ENCODE data around the gene FAM180A.
"Not testable (repeated sequence)": the region's sequence is repeated elsewhere in the genome, so short reads cannot be mapped to it uniquely, and the experiment has no call there.

FAM180A gene

DNA sequence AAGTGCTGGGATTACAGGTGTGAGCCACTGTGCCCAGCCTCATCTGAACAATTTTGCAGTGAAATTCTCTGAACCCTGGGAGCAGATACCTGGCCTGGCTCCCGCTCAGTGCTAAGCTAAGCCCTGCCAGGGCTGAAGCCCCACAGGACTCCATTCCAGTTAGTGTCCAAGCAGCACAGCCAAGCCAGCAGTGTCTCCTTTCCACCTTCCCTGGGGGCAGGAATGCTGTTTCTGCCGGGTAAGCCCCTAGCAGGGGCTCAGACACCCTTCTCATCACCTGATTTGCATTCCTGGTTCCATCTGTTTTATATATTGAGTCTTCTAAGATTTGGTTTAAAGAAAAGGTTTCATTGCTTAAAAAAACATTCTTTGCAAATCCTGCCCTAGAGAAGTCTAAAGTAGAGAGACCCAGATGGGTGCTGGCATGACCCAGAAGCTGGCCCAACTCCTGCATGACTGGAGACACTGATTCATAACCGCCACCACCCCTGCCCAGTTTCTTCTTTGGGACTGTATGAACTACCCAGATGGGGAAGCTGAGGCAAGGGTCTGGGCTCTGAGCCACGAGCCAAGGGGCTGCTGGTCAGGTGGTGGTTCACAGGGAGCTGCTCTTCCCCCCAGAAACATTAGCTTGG, 34.7 kb downstream of the FAM180A start:
- DNase-seq (ENCODE audit: low read depth), result no peak

DNA sequence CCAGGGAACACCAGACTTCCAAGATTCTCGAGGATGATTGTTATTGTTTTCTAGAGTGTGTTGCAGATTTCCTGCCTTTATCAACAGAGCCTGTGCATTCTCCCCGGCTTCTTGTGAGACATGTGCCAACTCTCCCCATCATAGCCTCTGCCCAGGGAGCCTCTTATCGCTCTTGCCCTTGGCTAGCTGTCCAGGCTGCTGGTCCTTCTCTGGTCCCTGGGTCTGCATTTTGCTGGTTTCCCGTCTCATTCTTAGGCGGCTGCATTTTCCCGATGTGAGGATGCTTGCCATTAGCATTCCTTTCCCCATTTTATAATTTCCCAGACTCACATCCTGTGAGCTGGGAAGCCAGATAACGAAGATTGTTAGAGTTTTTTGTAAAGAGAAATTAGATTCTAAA, 35.8 kb downstream of the FAM180A start:
- no peak for DNase-seq (ENCODE audit: low read depth)

DNA sequence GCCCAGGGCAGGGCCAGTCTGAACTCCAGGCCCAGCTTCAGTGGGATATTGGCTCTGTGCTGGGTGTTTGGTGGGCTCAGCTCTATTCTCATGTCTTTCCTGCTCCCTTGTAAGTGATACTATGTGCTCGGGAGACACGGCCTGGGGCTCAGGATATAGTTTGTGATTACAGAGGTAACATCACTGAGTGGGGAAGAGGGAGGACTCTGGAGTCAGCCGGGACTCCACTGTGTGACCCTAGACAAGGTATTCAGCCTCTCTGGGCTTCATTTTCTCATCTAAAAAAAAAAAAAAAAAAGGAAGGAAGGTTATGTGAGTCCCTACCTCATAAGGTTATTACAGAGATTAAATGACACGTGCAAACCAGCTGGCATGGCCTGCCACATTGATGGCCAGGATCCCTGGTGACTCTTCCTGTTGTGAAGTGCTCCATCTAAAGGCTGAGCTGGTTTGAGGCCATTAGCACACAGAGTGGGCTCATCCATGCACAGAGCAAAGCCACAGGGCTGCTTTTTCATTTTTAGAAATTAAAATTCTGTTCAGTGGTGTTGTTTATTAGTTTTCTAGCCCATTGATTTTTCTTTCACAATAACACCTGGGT, 36.3 kb downstream of the FAM180A start:
- DNase-seq (ENCODE audit: low read depth), result no peak

DNA sequence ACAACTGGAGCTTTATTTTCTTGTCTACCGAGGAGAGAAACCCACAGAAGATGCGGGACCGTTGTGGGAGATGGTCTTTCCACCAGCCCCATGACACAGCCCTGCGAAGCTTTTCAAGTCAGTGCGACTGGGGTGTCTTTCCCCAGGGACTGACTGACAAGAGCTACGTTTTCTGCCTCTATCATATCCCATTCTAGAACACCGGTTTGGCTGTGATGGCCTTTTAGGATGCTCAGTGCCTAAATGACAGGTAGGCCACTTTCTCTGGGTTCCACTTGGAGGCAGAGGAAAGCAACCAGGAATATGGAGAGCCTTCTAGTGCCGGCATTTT, 37.5 kb downstream of the FAM180A start:
- DNase-seq (ENCODE audit: low read depth), result no peak

DNA sequence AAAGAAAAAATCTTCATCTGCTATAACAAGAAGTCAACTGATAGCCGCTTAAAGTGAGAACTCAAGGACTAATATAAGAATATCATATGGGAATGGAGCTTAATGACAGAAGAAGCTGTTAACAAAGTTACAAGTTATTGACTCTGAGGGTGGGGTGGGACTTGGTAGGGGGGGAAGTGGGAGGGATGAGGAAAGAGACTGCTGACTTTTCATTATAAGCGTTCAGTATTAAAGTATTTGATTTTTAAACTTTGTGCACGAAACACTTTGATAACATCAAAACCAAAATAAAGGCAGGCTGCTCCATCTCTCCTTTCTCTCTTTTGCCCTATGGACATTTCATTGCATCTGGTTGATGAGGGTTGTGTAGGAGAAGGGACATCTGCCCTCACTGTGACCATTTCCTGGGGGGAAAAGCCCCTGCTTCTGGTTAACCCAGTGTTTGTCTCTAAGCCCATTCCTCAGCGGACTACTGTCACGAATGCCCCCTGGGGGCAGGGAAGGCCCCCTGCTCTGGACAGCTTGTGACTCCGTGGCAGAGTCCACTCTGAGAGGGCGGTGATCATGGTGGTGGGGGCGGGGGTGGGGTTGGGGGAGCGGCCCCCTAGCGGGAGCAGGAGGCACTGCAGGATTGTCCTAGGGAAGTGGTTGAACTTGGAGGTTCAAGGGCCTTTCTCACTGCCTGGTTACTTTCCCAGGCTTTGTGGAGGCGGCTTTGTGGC, 38.0 kb downstream of the FAM180A start:
- DNase-seq (ENCODE audit: low read depth), result no peak

DNA sequence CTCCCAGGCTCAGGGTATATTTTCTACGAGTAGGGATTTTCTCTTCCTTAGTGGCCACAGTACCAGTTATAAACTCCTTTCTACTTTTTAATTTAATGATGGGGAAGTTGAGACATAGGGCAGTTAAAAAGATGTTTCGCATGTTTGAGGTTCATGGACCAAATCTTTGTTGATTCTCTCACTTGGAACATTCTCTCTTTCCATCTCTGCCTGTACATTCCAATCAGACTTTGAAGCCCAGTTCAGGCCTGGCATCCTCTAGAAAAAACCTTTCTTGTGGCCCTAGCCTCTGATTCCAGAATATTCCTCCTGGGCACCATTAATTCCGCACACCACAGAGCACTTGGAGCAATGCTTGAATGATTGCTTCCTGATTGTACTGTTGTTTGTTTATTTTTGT, 39.1 kb downstream of the FAM180A start:
- no peak for DNase-seq (ENCODE audit: low read depth)

DNA sequence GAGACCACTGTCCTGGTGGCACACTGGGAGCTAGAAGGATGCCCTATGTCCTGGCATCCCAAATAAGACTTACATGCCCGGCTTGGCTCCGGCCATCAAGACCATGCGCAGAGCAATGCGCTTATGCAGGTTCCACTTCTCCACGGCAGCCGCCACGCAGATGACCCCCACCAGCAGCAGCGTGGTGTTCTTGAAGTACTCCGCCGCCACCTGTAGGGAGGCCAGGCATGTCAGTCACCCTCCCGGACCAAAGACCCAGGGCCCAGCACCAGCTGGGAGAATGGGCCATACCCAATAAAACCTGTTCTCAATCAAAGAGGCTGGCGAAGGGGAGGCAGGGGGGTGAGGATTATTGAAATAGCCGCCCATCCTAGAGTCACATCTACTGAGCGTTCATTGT, 40.6 kb downstream of the FAM180A start:
- DNase-seq (ENCODE audit: low read depth), result no peak

DNA sequence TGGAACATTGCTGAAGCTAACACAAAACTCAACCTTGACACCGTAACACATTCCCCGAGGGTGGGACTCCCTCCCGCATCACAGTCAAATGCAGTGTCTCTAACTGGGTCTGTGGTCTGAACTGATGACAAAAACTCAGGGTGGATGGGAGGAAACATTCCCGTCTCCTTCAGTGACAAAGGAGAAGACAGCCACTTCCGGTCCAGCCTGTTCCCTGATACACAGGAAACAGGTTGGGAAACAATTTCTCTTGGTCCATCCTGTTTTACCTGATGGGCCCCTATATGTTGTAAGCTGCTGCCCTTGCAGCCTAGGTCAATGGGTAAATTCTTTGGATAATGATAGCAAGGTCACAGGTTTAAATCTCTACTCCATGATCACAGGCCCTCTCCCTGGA, 41.0 kb downstream of the FAM180A start:
- DNase-seq (ENCODE audit: low read depth), result no peak

DNA sequence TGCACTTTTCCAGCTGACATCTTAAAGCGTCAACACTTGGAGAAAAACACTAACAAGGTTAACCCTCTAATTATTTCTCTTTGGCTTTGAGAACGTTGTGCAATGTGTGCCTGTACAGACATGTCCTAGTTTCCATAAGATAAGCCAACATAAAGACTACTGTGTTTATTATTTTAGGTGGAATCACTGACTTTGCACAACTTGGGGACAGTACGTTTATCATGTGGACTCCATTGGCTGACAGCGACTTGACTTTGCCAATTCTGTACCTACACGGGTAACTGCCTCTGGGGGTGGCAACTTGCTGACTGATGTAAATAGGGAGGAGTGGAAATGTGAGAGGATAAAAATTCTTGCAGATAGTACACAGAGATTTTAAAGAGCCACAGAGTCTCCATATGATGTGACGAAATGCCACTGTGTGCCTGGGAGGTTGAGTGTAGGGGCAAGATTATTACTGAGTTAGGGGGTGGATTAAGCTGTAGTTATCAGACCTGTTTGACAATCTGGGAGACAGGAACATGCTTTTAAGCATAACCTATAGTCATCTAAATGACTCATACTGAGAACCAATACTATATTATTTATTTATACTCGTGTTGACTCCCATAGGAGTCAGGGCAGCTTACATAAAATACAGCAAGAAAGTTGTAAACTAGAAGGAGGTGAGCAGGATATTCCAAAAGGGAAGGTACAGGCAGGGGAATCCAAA, 41.6 kb downstream of the FAM180A start:
- DNase-seq (ENCODE audit: low read depth), result no peak

DNA sequence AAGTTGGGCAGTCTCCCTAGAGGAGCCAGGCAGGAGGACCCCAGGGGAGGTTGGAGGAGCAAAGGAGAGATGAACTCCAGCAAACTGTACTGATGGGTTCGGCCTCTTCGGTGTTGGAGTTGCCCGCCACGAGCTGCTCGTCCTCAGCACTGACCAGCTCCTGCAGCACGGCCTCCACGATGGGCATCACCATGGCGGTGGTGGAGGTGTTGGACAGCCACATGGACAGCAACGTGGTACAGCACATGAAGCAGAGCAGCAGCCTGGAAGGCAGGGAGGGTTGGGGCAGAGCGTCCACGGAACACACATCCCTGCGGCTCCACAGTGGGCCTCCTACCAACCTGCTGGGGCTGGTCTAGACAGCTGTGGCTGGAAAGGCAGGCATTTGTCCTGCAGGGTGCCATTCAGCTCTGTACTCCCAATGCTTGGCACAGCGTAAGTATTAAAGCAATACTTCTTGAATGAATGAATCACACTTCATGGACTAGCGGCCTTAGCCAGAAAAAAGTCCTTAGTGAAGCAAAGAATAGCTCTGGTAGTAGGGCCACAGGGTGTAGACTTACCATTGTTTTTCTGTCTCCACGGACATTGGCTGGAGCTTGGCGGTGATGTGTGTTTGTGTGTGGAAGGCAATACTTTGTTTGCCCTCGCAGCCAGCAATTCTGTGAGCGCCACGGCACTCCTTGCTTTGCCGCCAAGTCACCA, 42.4 kb downstream of the FAM180A start:
- no peak for DNase-seq (ENCODE audit: low read depth)

DNA sequence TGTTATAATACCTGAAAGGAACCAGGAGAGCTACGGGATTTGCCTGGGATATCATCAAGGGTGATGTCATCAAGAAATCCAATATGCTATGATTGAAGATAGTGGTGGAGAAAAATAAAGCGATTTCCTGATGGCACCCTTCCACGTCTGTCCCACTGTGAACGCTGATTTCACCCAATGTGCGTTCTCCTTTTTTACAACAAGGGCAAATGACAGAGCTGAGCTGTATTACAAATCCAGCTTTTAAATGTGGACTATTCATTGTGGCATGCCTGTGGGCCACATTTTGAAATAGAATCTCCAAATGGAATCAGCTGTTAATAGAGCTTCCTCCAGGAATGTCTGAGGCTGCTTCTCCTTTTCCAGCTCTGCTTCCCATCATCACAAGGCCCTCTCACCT, 43.9 kb downstream of the FAM180A start:
- DNase-seq (ENCODE audit: low read depth), result no peak

DNA sequence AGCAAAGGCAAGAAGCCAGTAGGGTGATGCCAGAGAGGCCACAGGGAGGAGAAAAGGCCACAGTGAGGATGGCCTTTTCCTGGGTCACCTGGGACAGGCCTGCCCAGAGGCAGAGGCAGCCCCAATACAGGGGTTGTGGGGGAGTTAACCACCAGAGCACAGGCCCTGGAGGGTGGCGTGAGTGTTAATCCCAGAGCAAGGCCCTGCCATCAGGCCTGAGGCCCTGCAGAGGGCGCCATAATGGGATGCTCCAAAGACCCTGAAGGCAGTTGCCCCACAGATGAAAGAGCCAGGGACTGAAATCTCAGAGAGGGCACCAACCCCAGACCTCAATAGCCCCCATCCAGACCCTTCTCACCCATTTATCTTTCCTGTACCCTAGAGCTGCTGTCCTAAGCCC, 44.5 kb downstream of the FAM180A start:
- no peak for DNase-seq (ENCODE audit: low read depth)

DNA sequence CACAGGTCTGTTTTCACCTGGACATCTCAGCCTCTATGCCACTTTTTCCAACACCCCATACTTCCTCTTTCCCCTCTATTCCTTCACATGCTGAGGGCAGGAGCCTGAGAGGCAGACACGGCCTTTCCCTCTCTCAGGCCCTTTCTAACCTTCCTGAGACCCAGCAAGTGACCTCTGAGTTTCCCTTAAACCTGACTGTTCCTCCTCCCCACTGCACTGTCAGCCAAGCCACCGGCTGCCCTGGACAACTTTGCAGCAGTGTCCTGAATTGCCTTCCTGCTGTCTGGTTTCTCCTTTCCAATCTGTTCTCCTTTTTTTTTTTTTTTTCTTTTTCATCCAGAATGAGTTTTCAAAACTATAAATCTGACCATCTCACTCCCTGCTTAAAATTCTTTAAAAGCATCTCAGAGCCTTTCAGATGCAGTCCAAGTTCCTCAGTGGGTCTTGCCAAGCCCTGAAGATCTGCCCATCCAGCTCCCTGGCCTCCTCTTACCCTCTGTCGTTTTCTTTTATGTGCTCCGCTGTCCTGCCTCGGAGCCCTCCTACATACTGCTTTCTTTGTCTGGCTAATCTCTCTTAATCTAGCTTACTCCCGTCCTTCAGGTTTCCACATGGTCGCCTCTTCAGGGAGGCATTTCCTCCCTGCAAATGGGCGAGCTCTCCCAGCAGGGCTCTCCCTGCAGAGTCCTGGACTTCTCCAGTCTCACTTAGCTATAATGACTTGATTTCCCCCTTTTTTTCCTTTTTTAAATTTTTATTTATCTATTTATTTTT, 51.1 kb downstream of the FAM180A start:
- DNase-seq (ENCODE audit: low read depth), result no peak

DNA sequence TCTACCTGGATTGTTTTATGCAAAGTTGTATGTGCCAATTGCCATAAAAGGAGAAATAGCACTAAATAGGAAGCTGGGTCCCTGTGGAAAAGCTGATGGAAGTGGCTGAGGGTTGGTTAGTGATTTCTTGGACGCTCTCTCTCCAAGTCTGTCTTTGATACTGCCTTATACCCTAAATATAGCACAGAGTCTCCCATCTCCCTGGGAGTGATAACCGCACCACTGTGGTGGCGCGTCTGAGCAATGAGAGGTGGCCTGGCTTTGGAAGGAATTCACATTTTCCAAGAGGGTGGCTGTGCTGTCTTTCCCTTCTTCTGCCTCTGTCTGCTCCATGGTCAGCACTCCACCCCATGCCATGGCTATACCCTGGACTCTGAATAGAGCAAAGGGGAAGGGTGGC, 55.1 kb downstream of the FAM180A start:
- no peak for DNase-seq (ENCODE audit: low read depth)

DNA sequence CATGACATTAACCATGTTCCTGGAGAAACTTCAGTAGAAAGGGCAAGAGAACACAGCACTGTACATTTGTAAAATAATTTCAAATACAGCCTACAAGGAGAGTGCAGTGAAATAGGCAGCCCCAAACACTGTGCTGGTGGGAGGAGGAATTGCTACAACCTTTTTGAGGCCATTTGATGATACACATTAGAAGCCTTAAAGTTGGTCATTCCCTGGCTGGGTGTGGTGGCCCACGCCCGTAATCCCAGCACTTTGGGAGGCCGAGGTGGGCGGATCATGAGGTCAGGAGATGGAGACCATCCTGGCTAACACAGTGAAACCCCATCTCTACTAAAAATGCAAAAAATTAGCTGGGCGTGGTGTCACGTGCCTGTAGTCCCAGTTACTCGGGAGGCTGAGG, 56.0 kb downstream of the FAM180A start:
- DNase-seq (ENCODE audit: low read depth), result not testable (repeated sequence)

DNA sequence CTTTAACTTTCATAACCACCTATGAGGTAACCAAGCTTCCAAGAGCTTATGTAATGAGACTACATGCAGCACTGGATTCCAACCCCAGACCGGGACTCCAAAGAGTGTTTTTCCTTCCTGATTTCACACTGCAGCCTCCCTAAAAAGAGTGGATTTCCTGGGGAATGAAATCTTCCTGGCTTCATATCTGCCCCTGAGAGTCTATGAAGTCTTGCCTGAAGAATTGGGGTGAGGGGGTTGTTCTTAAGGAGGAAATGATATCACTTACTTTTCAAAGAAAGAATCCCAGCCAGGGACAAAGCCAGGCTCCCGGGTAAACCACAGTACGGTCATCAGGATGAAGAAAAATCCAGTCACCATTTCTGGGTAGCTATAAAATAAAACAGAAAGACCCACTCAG, 56.6 kb downstream of the FAM180A start:
- no peak for DNase-seq (ENCODE audit: low read depth)

DNA sequence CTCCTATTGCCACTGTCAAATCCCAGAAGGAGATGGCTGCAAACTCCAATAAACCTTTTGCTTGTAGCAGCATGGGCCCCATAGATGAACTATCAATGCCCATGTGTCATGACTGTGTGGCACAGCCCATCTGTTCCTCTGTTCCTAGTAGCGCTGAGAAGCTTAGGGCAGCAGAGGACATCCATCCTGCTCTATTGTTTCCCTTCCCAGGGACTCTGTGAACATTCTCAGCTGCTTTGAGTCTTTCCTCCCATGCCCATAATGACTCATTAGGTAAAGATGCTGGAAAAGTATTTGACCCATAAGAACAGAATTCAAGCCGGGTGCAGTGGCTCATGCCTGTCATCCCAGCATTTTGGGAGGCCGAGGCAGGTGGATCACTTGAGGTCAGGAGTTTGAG, 58.0 kb downstream of the FAM180A start:
- no peak for DNase-seq (ENCODE audit: low read depth)

DNA sequence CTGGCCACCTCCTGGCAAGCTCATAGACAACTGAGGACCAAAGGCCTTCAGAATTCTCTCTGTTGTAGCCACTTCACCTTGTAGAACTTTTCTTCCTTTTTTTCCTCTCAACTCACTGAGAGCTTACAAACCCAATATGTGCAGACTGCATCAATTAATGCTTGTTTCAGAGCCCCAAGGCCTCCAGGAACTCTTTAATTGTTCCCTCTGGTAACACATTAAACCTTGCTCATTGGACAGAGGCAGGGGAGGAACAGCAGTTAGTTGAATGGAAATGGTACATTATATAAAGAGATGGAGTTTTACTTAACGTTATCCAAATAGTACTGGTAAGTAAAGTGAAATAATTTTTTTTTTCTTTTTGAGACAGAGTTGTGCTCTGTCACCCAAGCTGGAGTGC, 61.1 kb downstream of the FAM180A start:
- DNase-seq (ENCODE audit: low read depth), result no peak

DNA sequence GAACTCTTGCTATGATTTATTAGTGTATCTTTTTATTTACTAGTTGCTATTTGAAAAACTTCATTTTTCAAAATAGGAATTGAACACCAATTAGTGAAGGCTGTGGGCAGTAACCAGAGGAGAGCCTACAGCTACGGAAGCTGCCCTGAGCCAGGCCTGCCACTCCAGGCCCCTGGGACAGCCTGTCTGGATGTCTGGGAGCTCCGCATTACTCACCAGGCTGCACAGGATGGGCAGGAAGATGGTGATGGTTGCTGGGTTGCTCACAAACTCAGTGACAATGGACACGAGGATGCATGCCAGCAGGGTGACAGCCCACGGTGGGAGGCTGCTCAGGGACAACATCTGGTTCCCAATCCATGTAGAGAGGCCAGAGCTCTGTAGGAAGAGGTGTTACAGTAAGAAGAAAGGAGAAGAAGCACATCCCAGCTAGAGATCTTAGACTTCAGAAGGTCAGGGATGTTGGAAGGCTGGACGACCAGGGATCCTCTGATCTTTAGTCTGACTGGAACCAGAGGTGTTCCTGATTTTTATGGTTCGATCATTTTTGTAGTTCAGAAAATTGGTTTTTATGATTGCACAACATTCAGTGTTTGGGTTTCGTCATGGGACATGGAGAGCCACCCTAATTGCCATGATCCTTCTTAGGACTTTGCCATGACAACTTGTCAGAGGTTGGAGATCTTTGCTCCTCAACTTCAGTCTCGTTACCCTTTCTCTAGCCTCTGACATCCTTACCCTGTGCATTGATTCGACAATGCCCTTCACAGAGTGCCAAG, 63.1 kb downstream of the FAM180A start:
- DNase-seq (ENCODE audit: low read depth), result no peak

DNA sequence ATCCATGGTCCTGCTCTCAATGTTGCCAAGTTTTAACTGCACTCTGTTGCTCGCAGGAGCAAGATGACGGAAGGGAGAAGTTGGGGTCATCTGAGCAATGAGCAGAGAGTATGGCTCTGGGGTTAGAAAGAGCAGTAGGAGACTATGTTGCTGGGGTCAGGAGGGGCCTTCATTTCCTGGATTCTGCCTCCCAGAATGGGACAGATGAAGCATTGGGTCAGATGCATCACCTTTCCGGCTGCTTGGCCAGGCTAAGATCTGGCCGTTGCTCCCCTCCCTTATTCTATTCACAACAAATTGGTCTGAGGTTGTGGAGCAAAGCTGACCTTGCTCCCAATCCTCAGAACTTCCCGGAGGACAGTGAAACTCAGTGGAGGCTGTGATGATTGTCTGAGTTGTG, 63.9 kb downstream of the FAM180A start:
- DNase-seq (ENCODE audit: low read depth), result no peak

DNA sequence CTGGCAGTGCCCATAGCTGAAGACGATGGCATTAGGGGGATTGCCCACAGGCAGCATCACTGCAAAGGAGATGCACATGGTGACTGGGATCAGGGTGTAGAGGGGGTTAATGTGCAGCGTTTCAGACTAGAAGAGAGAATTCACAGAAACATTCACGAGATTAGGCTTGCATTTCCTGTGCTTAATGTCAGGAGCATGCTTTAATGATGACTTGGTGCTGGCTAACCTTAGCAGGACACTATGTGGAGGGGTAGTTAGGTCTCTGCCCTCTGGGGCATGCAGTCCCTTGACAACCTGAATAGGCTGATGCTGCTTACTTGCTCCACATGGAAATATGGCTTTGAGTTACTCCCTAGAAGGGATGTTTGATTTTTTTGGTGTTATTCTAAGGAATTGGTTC, 64.5 kb downstream of the FAM180A start:
- no peak for DNase-seq (ENCODE audit: low read depth)

All from HS-5 (cell line).